Activated naive CD4-positive, alpha-beta T cell treated with Interleukin-2 at 50 U/mL for 16 hours (primary cell): ENCODE data around the gene YWHAH.
A peak's percentile ranks its signal among the peaks of the same experiment; 100 is the strongest.

Experiments used
- DNase-seq: peaks from one replicate; pipeline ENCODE4 v3.0.0-alpha.2; 2020

YWHAH gene

GRCh38 chr22:31923747-31924146 is 20.6 kb upstream of the YWHAH start:
- DNase-seq, result no peak

GRCh38 chr22:31925056-31925455 is 19.3 kb upstream of the YWHAH start:
- DNase-seq, result no peak

- DNase-seq, result no peak
These were observed 18.3 kb upstream of the YWHAH start for GRCh38 chr22:31926024-31926423.

- DNase-seq, result no peak
These were observed 17.4 kb upstream of the YWHAH start for GRCh38 chr22:31926969-31927368.

- no peak for DNase-seq
These were observed 16.8 kb upstream of the YWHAH start for GRCh38 chr22:31927562-31927961.

GRCh38 chr22:31929167-31929930 is 15.0 kb upstream of the YWHAH start:
- no peak for DNase-seq

GRCh38 chr22:31932863-31933262 is 11.5 kb upstream of the YWHAH start:
- no peak for DNase-seq

- no peak for DNase-seq
These were observed 10.9 kb upstream of the YWHAH start for GRCh38 chr22:31933406-31933805.

- DNase-seq, result no peak
These were observed 10.4 kb upstream of the YWHAH start for GRCh38 chr22:31933816-31934482.

GRCh38 chr22:31935961-31936635 is 8.2 kb upstream of the YWHAH start:
- DNase-seq, result no peak

- DNase-seq, result no peak
These were observed 7.0 kb upstream of the YWHAH start for GRCh38 chr22:31937341-31937740.

- DNase-seq, result no peak
These were observed 6.0 kb upstream of the YWHAH start for GRCh38 chr22:31938296-31938695.

GRCh38 chr22:31940506-31940905 is 3.8 kb upstream of the YWHAH start:
- DNase-seq, result no peak

- no peak for DNase-seq
These were observed 2.2 kb upstream of the YWHAH start for GRCh38 chr22:31942091-31942490.

GRCh38 chr22:31943206-31943977 is 943 bp upstream of the YWHAH start:
- DNase-seq, result no peak

- DNase-seq, result peak; percentile 41
These were observed 536 bp downstream of the YWHAH start for GRCh38 chr22:31944700-31945442.

GRCh38 chr22:31945443-31945855 is 1.1 kb downstream of the YWHAH start:
- DNase-seq, result no peak

GRCh38 chr22:31945971-31946680 is 1.8 kb downstream of the YWHAH start:
- no peak for DNase-seq

- peak; percentile 27 for DNase-seq
These were observed 3.0 kb downstream of the YWHAH start for GRCh38 chr22:31947296-31947695.

GRCh38 chr22:31948002-31948401 is 3.7 kb downstream of the YWHAH start:
- no peak for DNase-seq

- no peak for DNase-seq
These were observed 5.9 kb downstream of the YWHAH start for GRCh38 chr22:31950226-31950625.
